GM12878 (cell line): Measurements from ENCODE around the gene C11orf58.

ENCODE experiments used
- CBX5 ChIP-seq: sonication (generic); IDR thresholded peaks from 2 replicates; pipeline ENCODE4 v1.6.1; 2016; ENCODE audit warnings: low read depth, moderate library complexity, mild to moderate bottlenecking, inconsistent platforms
- ESRRA ChIP-seq: IDR thresholded peaks from 2 replicates; pipeline ENCODE4 v1.6.1; 2012; ENCODE audit warnings: mild to moderate bottlenecking, low read length, improper control_type of control experiment
- FOS ChIP-seq: IDR thresholded peaks from 3 replicates; pipeline ENCODE4 v1.6.1; 2011; ENCODE audit warnings: borderline replicate concordance; ENCODE audit not compliant: insufficient read length; ENCODE audit errors: extremely low read depth
- HCFC1 ChIP-seq: fragments of 150-350 bp; IDR thresholded peaks from 2 replicates; pipeline ENCODE4 v1.6.1; 2014; ENCODE audit warnings: low read length
- JUNB ChIP-seq: IDR thresholded peaks from 2 replicates; pipeline ENCODE4 v1.6.1; 2016; ENCODE audit warnings: antibody characterized with exemption, mild to moderate bottlenecking
- MXI1 ChIP-seq: fragments of 150-350 bp; IDR thresholded peaks from 2 replicates; pipeline ENCODE4 v1.6.1; 2011; ENCODE audit warnings: low read depth, mild to moderate bottlenecking, inconsistent platforms, low read length, improper control_type of control experiment
- POLR2A ChIP-seq: IDR thresholded peaks from 2 replicates; pipeline ENCODE4 v1.6.1; 2011; ENCODE audit warnings: low read depth, mild to moderate bottlenecking, low read length
- POLR2AphosphoS5 ChIP-seq: IDR thresholded peaks from 2 replicates; pipeline ENCODE4 v1.6.1; 2011; ENCODE audit warnings: mild to moderate bottlenecking, low read length, inconsistent platforms
- SIX5 ChIP-seq: IDR thresholded peaks from 2 replicates; pipeline ENCODE4 v1.6.1; 2011; ENCODE audit warnings: mild to moderate bottlenecking, low read depth, low read length, moderate library complexity; ENCODE audit not compliant: severe bottlenecking
- SMC3 ChIP-seq: IDR thresholded peaks from 2 replicates; pipeline ENCODE4 v1.6.1; 2011; ENCODE audit warnings: low read length, improper control_type of control experiment, borderline replicate concordance
- TF ChIP-seq, protein P1 (sequence below), 3 experiments: IDR thresholded peaks in 2 of 3; conservative IDR thresholded peaks in 1 of 3; 2 replicates each; pipeline ENCODE4 v1.5.1; 2011; ENCODE audit warnings: low read depth in 3 of 3, low read length in 3 of 3, mild to moderate bottlenecking in 3 of 3, control low read depth in 2 of 3, moderate library complexity in 2 of 3, inconsistent platforms in 1 of 3, mixed read lengths in 1 of 3; ENCODE audit not compliant: control insufficient read depth in 2 of 3, insufficient read depth in 1 of 3; ENCODE audit errors: extremely low read depth in 1 of 3
- TF ChIP-seq, protein P2 (sequence below): IDR thresholded peaks from 2 replicates; pipeline ENCODE4 v1.6.1; 2011; ENCODE audit warnings: mild to moderate bottlenecking, low read depth, low read length, moderate library complexity; ENCODE audit not compliant: insufficient replicate concordance

DNA sequence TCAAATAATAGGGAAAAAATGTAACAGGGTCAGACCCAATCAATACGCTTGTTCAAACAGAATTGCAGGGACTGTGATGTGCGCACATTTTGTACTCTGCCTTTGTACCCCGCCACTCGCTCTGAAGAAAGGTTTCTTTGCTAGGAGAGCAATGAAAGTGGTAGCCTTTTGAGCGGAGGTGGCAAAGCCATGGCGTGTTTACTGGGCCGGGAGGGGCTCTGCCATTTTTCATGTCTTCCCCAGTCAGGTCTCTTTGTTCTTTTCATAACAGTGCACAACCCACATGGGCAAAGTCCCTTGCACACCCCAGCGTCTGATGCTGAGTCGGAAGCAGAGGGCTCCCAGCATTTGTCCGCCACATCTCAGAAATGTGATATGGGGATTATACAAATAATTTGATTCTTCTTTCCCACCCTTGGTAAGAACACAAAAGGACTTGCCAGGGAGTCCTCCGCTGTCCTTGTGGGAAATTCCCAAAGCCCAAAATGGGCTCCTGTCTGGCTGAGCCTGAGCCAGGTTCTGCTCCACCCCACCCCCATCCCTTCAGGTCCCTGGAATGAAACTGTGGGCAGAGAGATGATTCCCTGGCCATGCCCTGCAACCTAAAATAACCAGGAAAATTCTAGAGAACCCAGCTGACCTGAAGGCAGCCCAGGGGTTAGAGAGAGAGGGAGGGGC is 36.6 kb downstream of the C11orf58 start:
- TF ChIP-seq POLR2AphosphoS5 (no peak), ESRRA (no peak), SMC3 (no peak), POLR2A (no peak), MXI1 (no peak), SIX5 (no peak), HCFC1 (no peak), CBX5 (no peak), FOS (no peak), JUNB (no peak)
- TF ChIP-seq, protein P1, sequence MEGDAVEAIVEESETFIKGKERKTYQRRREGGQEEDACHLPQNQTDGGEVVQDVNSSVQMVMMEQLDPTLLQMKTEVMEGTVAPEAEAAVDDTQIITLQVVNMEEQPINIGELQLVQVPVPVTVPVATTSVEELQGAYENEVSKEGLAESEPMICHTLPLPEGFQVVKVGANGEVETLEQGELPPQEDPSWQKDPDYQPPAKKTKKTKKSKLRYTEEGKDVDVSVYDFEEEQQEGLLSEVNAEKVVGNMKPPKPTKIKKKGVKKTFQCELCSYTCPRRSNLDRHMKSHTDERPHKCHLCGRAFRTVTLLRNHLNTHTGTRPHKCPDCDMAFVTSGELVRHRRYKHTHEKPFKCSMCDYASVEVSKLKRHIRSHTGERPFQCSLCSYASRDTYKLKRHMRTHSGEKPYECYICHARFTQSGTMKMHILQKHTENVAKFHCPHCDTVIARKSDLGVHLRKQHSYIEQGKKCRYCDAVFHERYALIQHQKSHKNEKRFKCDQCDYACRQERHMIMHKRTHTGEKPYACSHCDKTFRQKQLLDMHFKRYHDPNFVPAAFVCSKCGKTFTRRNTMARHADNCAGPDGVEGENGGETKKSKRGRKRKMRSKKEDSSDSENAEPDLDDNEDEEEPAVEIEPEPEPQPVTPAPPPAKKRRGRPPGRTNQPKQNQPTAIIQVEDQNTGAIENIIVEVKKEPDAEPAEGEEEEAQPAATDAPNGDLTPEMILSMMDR (IDR thresholded peaks at IDR 0.05 in 2 of 3, conservative IDR thresholded peaks at IDR 0.05 in 1 of 3; ENCODE audit: control insufficient read depth in 2 of 3, extremely low read depth in 1 of 3, insufficient read depth in 1 of 3, low read depth in 3 of 3, low read length in 3 of 3): no peak
- TF ChIP-seq, protein P2, sequence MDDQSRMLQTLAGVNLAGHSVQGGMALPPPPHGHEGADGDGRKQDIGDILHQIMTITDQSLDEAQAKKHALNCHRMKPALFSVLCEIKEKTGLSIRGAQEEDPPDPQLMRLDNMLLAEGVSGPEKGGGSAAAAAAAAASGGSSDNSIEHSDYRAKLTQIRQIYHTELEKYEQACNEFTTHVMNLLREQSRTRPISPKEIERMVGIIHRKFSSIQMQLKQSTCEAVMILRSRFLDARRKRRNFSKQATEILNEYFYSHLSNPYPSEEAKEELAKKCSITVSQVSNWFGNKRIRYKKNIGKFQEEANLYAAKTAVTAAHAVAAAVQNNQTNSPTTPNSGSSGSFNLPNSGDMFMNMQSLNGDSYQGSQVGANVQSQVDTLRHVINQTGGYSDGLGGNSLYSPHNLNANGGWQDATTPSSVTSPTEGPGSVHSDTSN: no peak
